T-cell (primary cell): ENCODE results near the gene RNF144A. TPM values are rescaled to one million over a fixed set of nuclear protein-coding genes. Genes with fewer than 3 reads are reported as not detected.
A peak's percentile ranks its signal among the peaks of the same experiment; 100 is the strongest.

Source experiments
- ATAC-seq, 4 experiments: fragments of 200-7000 bp in 3 of 4; fragments of 150-1000 bp in 1 of 4; cut with Tn5 transposase; replicated peaks in 1 of 4; 1 replicate in 3 of 4; 2 replicates in 1 of 4; pipeline ENCODE4 v1.10.0; 2021; ENCODE audit warnings: moderate library complexity in 3 of 4, mild to moderate bottlenecking in 2 of 4, moderate number of reproducible peaks in 1 of 4
- CTCF ChIA-PET, 2 donors: fragments of 300-600 bp; sonication (Branson Sonifier 250); formaldehyde crosslinking; loops; one replicate each; lab custom pipeline; 2022; ENCODE audit warnings: antibody characterized with exemption in 2 of 2; lab: Charles Lee
- POLR2A ChIA-PET, 2 donors: fragments of 300-600 bp; sonication (Branson Sonifier 250); formaldehyde crosslinking; loops; one replicate each; lab custom pipeline; 2022; ENCODE audit warnings: antibody characterized with exemption in 2 of 2; lab: Charles Lee
- DNase-seq, 35 experiments: peaks; one replicate each; pipeline versions ENCODE4 v3.0.0 to v3.0.0-alpha.2; 2013 to 2023
- H3K27ac ChIP-seq: one replicate; pipeline ENCODE4 v1.5.1; 2013; ENCODE audit warnings: low read length
- H3K27me3 ChIP-seq, 2 experiments: replicated peaks in 1 of 2; 1 replicate in 1 of 2; 2 replicates in 1 of 2; pipeline versions ENCODE4 v1.6.1 to v1.7.0; 2013; ENCODE audit warnings: low read length in 1 of 2, mixed read lengths in 1 of 2; ENCODE audit not compliant: control insufficient read depth in 2 of 2, insufficient read depth in 2 of 2; ENCODE audit errors: extremely low read depth in 1 of 2
- H3K36me3 ChIP-seq, 2 donors: 1 replicate in 1 of 2; 2 replicates in 1 of 2; pipeline versions ENCODE4 v1.6.1 to v1.7.0; 2013; ENCODE audit warnings: low read length in 1 of 2; ENCODE audit not compliant: control insufficient read depth in 2 of 2, insufficient read depth in 1 of 2; ENCODE audit errors: extremely low read depth in 1 of 2
- H3K4me1 ChIP-seq, 2 experiments: 1 replicate in 1 of 2; 2 replicates in 1 of 2; pipeline versions ENCODE4 v1.6.1 to v1.7.0; 2013; ENCODE audit warnings: low read length in 2 of 2, mixed read lengths in 1 of 2; ENCODE audit not compliant: insufficient read depth in 2 of 2, control insufficient read depth in 1 of 2; ENCODE audit errors: extremely low read depth in 1 of 2
- H3K4me3 ChIP-seq, 2 donors: 1 replicate in 1 of 2; 2 replicates in 1 of 2; pipeline versions ENCODE4 v1.5.1 to v1.7.0; 2013; ENCODE audit warnings: mild to moderate bottlenecking in 2 of 2, low read length in 1 of 2, moderate library complexity in 1 of 2; ENCODE audit not compliant: control insufficient read depth in 1 of 2; ENCODE audit errors: extremely low read depth in 1 of 2
- H3K9me3 ChIP-seq: 2 replicates; pipeline ENCODE4 v1.7.0; 2013
- H3K27ac Mint-ChIP-seq, 2 donors: one replicate each; pipeline ENCODE4 v1.8.0; 2020 to 2021; ENCODE audit warnings: mild to moderate bottlenecking in 2 of 2, mixed read lengths in 2 of 2
- H3K27me3 Mint-ChIP-seq, 2 donors: one replicate each; pipeline ENCODE4 v1.8.0; 2021 to 2022; ENCODE audit warnings: mixed read lengths in 2 of 2
- H3K36me3 Mint-ChIP-seq: one replicate; pipeline ENCODE4 v1.8.0; 2021; ENCODE audit warnings: mixed read lengths
- H3K4me1 Mint-ChIP-seq, 3 donors: one replicate each; pipeline ENCODE4 v1.8.0; 2020 to 2022; ENCODE audit warnings: mixed read lengths in 3 of 3, mild to moderate bottlenecking in 1 of 3
- H3K4me3 Mint-ChIP-seq, 3 donors: one replicate each; pipeline ENCODE4 v1.8.0; 2020 to 2022; ENCODE audit warnings: mild to moderate bottlenecking in 3 of 3, mixed read lengths in 3 of 3, moderate library complexity in 3 of 3
- H3K9me3 Mint-ChIP-seq, 3 donors: one replicate each; pipeline ENCODE4 v1.8.0; 2020 to 2022; ENCODE audit warnings: mixed read lengths in 3 of 3
- WGBS: methylation state at CpG from one replicate; pipeline ENCODE4 v1.1.5; 2013; ENCODE audit warnings: missing lambda C conversion rate; ENCODE audit not compliant: insufficient coverage; 5-methylcytosine and 5-hydroxymethylcytosine counted together
- total RNA-seq, 35 experiments: library from RNA in 6 of 35; stranded (reverse) in 6 of 35; fragments of 120-200 nt in 1 of 35; gene quantifications; one replicate each; pipeline versions ENCODE4 v1.2.1 to v1.2.4 and lab custom pipeline; 2013 to 2026

Gene RNF144A
- total RNA-seq, 5 donors from 2014 or later (not counting 1 experiment from before 2014, with no cell fraction given): 46.3 to 93.1 (median 79.9) TPM

- Mint-ChIP-seq H3K27me3 (no peaks in the 10 kb centered on the region), H3K4me1 (peaks cover 37 to 49% (median 46%) of the 10 kb centered on the region in 3 donors), H3K36me3 (peaks cover 44% of the 10 kb centered on the region), H3K27ac (no peak overlapping the region), H3K9me3 (peaks cover 1 to 11% (median 4%) of the 10 kb centered on the region in 3 donors), H3K4me3 (no peak overlapping the region)
- Histone ChIP-seq H3K36me3 (peaks cover 2 to 7% of the 10 kb centered on the region in 2 donors), H3K9me3 (no peaks in the 10 kb centered on the region), H3K27ac (no peak overlapping the region), H3K27me3 (no peaks in the 10 kb centered on the region), H3K4me3 (no peak overlapping the region), H3K4me1 (peaks cover 2 to 4% of the 10 kb centered on the region in 2 experiments)
- ChIA-PET CTCF (no interaction called here), POLR2A (interaction anchor here in 1 of 2 donors (0.6 kb wide), 1 partner anchor 27 kb away, joined by 3 read pairs; no protein-coding TSS in a partner anchor)
- 96% methylated on average over 7 of the region's 19 CpGs for WGBS
- DNase-seq (no peak), ATAC-seq (no peak)
Measured at GRCh38 chr2:6965071-6965795, 48.0 kb downstream of the RNF144A start.

- ATAC-seq (no peak), DNase-seq (no peak)
- H3K4me1 Mint-ChIP-seq: peaks cover 34 to 50% (median 37%) of the 10 kb centered on the region in 3 donors
- Histone ChIP-seq H3K9me3 (no peaks in the 10 kb centered on the region), H3K4me1 (no peaks in the 10 kb centered on the region), H3K36me3 (peaks cover 9 to 13% of the 10 kb centered on the region in 2 donors), H3K27ac (no peak overlapping the region), H3K27me3 (no peaks in the 10 kb centered on the region), H3K4me3 (no peak overlapping the region)
- H3K27ac Mint-ChIP-seq: no peak overlapping the region
- WGBS: 100% methylated on average over 1 of the region's 7 CpGs
- ChIA-PET POLR2A (no interaction called here), CTCF (no interaction called here)
- H3K36me3 Mint-ChIP-seq: peaks cover 56% of the 10 kb centered on the region
- no peaks in the 10 kb centered on the region for H3K27me3 Mint-ChIP-seq
- no peak overlapping the region for H3K4me3 Mint-ChIP-seq
- peaks cover 1 to 11% (median 4%) of the 10 kb centered on the region in 3 donors for H3K9me3 Mint-ChIP-seq
Measured at GRCh38 chr2:6966446-6966940, 49.3 kb downstream of the RNF144A start.

DNA sequence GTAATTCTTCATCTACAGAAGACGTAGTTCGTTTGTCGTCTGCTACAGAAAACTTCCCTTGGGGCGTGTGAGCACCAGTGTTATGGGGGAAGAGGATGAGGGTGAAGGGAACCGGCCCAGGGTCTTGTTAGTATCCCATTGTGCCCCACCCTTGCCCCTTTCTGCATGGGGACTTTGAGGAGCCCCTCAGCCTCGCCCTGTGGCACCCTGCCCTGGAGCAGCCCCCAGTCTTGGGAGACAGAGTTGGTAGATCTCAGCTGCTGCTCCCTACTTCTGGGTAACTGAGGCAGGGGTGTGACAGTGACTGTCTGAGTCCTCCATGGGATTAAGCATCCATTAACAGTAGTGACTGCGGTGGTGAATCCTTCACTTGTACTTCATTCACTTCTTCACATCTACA lies 50.1 kb downstream of the RNF144A start:
- H3K36me3 Mint-ChIP-seq: peaks cover 59% of the 10 kb centered on the region
- peaks cover 1 to 11% (median 4%) of the 10 kb centered on the region in 3 donors for H3K9me3 Mint-ChIP-seq
- no peak for DNase-seq
- H3K27me3 ChIP-seq: no peaks in the 10 kb centered on the region
- H3K27ac ChIP-seq: no peak overlapping the region
- ChIA-PET POLR2A (no interaction called here), CTCF (no interaction called here)
- no peaks in the 10 kb centered on the region for H3K4me1 ChIP-seq
- no peak overlapping the region for H3K27ac Mint-ChIP-seq
- H3K4me3 Mint-ChIP-seq: no peak overlapping the region
- peaks cover 32 to 57% (median 34%) of the 10 kb centered on the region in 3 donors for H3K4me1 Mint-ChIP-seq
- H3K4me3 ChIP-seq: no peak overlapping the region
- 100% methylated on average over 1 of the region's 7 CpGs for WGBS
- peaks cover 9 to 13% of the 10 kb centered on the region in 2 donors for H3K36me3 ChIP-seq
- no peak for ATAC-seq
- H3K27me3 Mint-ChIP-seq: no peaks in the 10 kb centered on the region
- no peaks in the 10 kb centered on the region for H3K9me3 ChIP-seq

GRCh38 chr2:6968319-6969100 lies 51.3 kb downstream of the RNF144A start:
- Mint-ChIP-seq H3K36me3 (peaks cover 55% of the 10 kb centered on the region), H3K4me3 (no peak overlapping the region), H3K27me3 (no peaks in the 10 kb centered on the region), H3K4me1 (peaks cover 25 to 49% (median 27%) of the 10 kb centered on the region in 3 donors), H3K27ac (no peak overlapping the region), H3K9me3 (peaks cover 1 to 4% (median 3%) of the 10 kb centered on the region in 3 donors)
- no peak overlapping the region for H3K4me3 ChIP-seq
- H3K9me3 ChIP-seq: no peaks in the 10 kb centered on the region
- DNase-seq (peak in 1 of 35 experiments; percentile 19), ATAC-seq (no peak)
- WGBS: 96% methylated on average over 9 of the region's 10 CpGs
- H3K27me3 ChIP-seq: no peaks in the 10 kb centered on the region
- peaks cover 11 to 14% of the 10 kb centered on the region in 2 donors for H3K36me3 ChIP-seq
- ChIA-PET POLR2A (no interaction called here), CTCF (no interaction called here)
- H3K4me1 ChIP-seq: no peaks in the 10 kb centered on the region
- H3K27ac ChIP-seq: no peak overlapping the region

DNA sequence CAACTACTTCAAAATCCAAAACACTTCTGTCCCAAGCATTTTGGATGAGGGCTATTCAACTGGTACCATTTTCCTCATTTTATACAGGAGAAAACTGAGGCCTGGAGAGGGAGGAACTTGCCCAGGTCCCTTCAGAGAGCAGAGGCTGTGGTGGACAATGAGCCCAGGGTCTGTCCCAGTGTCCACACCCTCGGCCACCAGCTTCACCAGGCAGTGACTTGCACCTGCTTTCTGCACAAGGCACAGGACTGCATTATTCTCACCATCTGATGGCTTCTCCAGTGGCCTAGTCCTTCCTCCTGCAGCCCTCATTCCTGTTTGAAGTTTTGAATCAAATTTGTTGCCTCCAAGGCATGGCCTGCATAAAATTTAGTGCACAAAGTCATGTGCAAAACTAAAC lies 53.3 kb downstream of the RNF144A start:
- Histone ChIP-seq H3K4me1 (no peaks in the 10 kb centered on the region), H3K4me3 (no peak overlapping the region), H3K36me3 (peaks cover 12 to 15% of the 10 kb centered on the region in 2 donors), H3K9me3 (no peaks in the 10 kb centered on the region), H3K27me3 (no peaks in the 10 kb centered on the region), H3K27ac (no peak overlapping the region)
- WGBS: 33% methylated on average over 1 of the region's 1 CpG
- Mint-ChIP-seq H3K27ac (no peak overlapping the region), H3K4me1 (peaks cover 16 to 39% (median 19%) of the 10 kb centered on the region in 3 donors), H3K36me3 (peaks cover 51% of the 10 kb centered on the region), H3K27me3 (no peaks in the 10 kb centered on the region), H3K9me3 (no peaks in the 10 kb centered on the region), H3K4me3 (no peak overlapping the region)
- POLR2A ChIA-PET: no interaction called here
- CTCF ChIA-PET: no interaction called here
- DNase-seq: no peak
- ATAC-seq: no peak

- H3K9me3 ChIP-seq: no peaks in the 10 kb centered on the region
- DNase-seq (no peak), ATAC-seq (no peak)
- CTCF ChIA-PET: no interaction called here
- H3K36me3 ChIP-seq: peaks cover 14 to 15% of the 10 kb centered on the region in 2 donors
- H3K27ac Mint-ChIP-seq: no peak overlapping the region
- H3K4me1 ChIP-seq: no peaks in the 10 kb centered on the region
- H3K9me3 Mint-ChIP-seq: no peaks in the 10 kb centered on the region
- no peaks in the 10 kb centered on the region for H3K27me3 ChIP-seq
- H3K36me3 Mint-ChIP-seq: peaks cover 51% of the 10 kb centered on the region
- no peak overlapping the region for H3K4me3 Mint-ChIP-seq
- no peak overlapping the region for H3K4me3 ChIP-seq
- POLR2A ChIA-PET: no interaction called here
- no peaks in the 10 kb centered on the region for H3K27me3 Mint-ChIP-seq
- no peak overlapping the region for H3K27ac ChIP-seq
- 100% methylated on average over 3 of the region's 4 CpGs for WGBS
- peaks cover 13 to 39% (median 19%) of the 10 kb centered on the region in 3 donors for H3K4me1 Mint-ChIP-seq
Measured at GRCh38 chr2:6970976-6971480, 53.8 kb downstream of the RNF144A start.
